ENCODE measurements around the gene ZBTB16.

The ZBTB16 gene

GRCh38 chr11:114167771-114168448, 108.4 kb downstream of the ZBTB16 start:
- Histone ChIP-seq H3K4me1 (ENCODE audit: insufficient read depth, low read length) (peaks cover 99% of the 10 kb centered on the region), H3K36me3 (ENCODE audit: insufficient read depth, low read length) (no peaks in the 10 kb centered on the region), H3K27me3 (ENCODE audit: control insufficient read depth in 1 of 2, insufficient read depth in 2 of 2, low read length in 2 of 2) (no peaks in the 10 kb centered on the region), H3K9me3 (ENCODE audit: low read length) (no peaks in the 10 kb centered on the region), H3K27ac (ENCODE audit: low read depth, low read length) (peak overlapping the region; percentile 98), H3K4me3 (ENCODE audit: low read depth in 1 of 2, low read length in 2 of 2) (peak overlapping the region in 1 of 2 donors; percentile 21), H3K9ac (ENCODE audit: low read length) (peak overlapping the region; percentile 74)

GRCh38 chr11:114168691-114169090, 109.2 kb downstream of the ZBTB16 start:
- H3K4me1 ChIP-seq (ENCODE audit: insufficient read depth, low read length) = peaks cover 100% of the 10 kb centered on the region
- peak overlapping the region; percentile 98 for H3K27ac ChIP-seq (ENCODE audit: low read depth, low read length)
- no peaks in the 10 kb centered on the region for H3K36me3 ChIP-seq (ENCODE audit: insufficient read depth, low read length)
- H3K27me3 ChIP-seq (ENCODE audit: control insufficient read depth in 1 of 2, insufficient read depth in 2 of 2, low read length in 2 of 2) = no peaks in the 10 kb centered on the region
- no peaks in the 10 kb centered on the region for H3K9me3 ChIP-seq (ENCODE audit: low read length)
- H3K9ac ChIP-seq (ENCODE audit: low read length) = peak overlapping the region; percentile 20
- peak overlapping the region in 1 of 2 donors; percentile 21 for H3K4me3 ChIP-seq (ENCODE audit: low read depth in 1 of 2, low read length in 2 of 2)

GRCh38 chr11:114169321-114169749, 109.8 kb downstream of the ZBTB16 start:
- no peaks in the 10 kb centered on the region for H3K9me3 ChIP-seq (ENCODE audit: low read length)
- H3K27me3 ChIP-seq (ENCODE audit: control insufficient read depth in 1 of 2, insufficient read depth in 2 of 2, low read length in 2 of 2) = no peaks in the 10 kb centered on the region
- H3K4me3 ChIP-seq (ENCODE audit: low read depth in 1 of 2, low read length in 2 of 2) = no peak overlapping the region
- peaks cover 100% of the 10 kb centered on the region for H3K4me1 ChIP-seq (ENCODE audit: insufficient read depth, low read length)
- H3K27ac ChIP-seq (ENCODE audit: low read depth, low read length) = peak overlapping the region; percentile 98
- H3K36me3 ChIP-seq (ENCODE audit: insufficient read depth, low read length) = no peaks in the 10 kb centered on the region
- H3K9ac ChIP-seq (ENCODE audit: low read length) = no peak overlapping the region

- peaks cover 100% of the 10 kb centered on the region for H3K4me1 ChIP-seq (ENCODE audit: insufficient read depth, low read length)
- no peak overlapping the region for H3K9ac ChIP-seq (ENCODE audit: low read length)
- no peaks in the 10 kb centered on the region for H3K9me3 ChIP-seq (ENCODE audit: low read length)
- no peaks in the 10 kb centered on the region for H3K36me3 ChIP-seq (ENCODE audit: insufficient read depth, low read length)
- H3K4me3 ChIP-seq (ENCODE audit: low read depth in 1 of 2, low read length in 2 of 2) = no peak overlapping the region
- H3K27me3 ChIP-seq (ENCODE audit: control insufficient read depth in 1 of 2, insufficient read depth in 2 of 2, low read length in 2 of 2) = no peaks in the 10 kb centered on the region
- peak overlapping the region; percentile 59 for H3K27ac ChIP-seq (ENCODE audit: low read depth, low read length)
Observed at GRCh38 chr11:114169821-114170220, 110.3 kb downstream of the ZBTB16 start.

GRCh38 chr11:114170226-114170625, 110.7 kb downstream of the ZBTB16 start:
- H3K4me1 ChIP-seq (ENCODE audit: insufficient read depth, low read length) = peaks cover 100% of the 10 kb centered on the region
- no peak overlapping the region for H3K4me3 ChIP-seq (ENCODE audit: low read depth in 1 of 2, low read length in 2 of 2)
- no peaks in the 10 kb centered on the region for H3K27me3 ChIP-seq (ENCODE audit: control insufficient read depth in 1 of 2, insufficient read depth in 2 of 2, low read length in 2 of 2)
- H3K9me3 ChIP-seq (ENCODE audit: low read length) = no peaks in the 10 kb centered on the region
- no peaks in the 10 kb centered on the region for H3K36me3 ChIP-seq (ENCODE audit: insufficient read depth, low read length)
- H3K27ac ChIP-seq (ENCODE audit: low read depth, low read length) = peak overlapping the region; percentile 59
- no peak overlapping the region for H3K9ac ChIP-seq (ENCODE audit: low read length)

GRCh38 chr11:114171257-114172054, 111.9 kb downstream of the ZBTB16 start:
- Histone ChIP-seq H3K9ac (ENCODE audit: low read length) (peak overlapping the region; percentile 8), H3K9me3 (ENCODE audit: low read length) (no peaks in the 10 kb centered on the region), H3K36me3 (ENCODE audit: insufficient read depth, low read length) (no peaks in the 10 kb centered on the region), H3K4me1 (ENCODE audit: insufficient read depth, low read length) (peaks cover 99% of the 10 kb centered on the region), H3K4me3 (ENCODE audit: low read depth in 1 of 2, low read length in 2 of 2) (no peak overlapping the region), H3K27me3 (ENCODE audit: control insufficient read depth in 1 of 2, insufficient read depth in 2 of 2, low read length in 2 of 2) (no peaks in the 10 kb centered on the region), H3K27ac (ENCODE audit: low read depth, low read length) (peak overlapping the region; percentile 85)

GRCh38 chr11:114172055-114172861, 112.7 kb downstream of the ZBTB16 start:
- Histone ChIP-seq H3K4me1 (ENCODE audit: insufficient read depth, low read length) (peaks cover 99% of the 10 kb centered on the region), H3K9me3 (ENCODE audit: low read length) (no peaks in the 10 kb centered on the region), H3K27me3 (ENCODE audit: control insufficient read depth in 1 of 2, insufficient read depth in 2 of 2, low read length in 2 of 2) (no peaks in the 10 kb centered on the region), H3K36me3 (ENCODE audit: insufficient read depth, low read length) (no peaks in the 10 kb centered on the region), H3K4me3 (ENCODE audit: low read depth in 1 of 2, low read length in 2 of 2) (no peak overlapping the region), H3K27ac (ENCODE audit: low read depth, low read length) (peak overlapping the region; percentile 59), H3K9ac (ENCODE audit: low read length) (peak overlapping the region; percentile 6)

GRCh38 chr11:114172871-114173444, 113.4 kb downstream of the ZBTB16 start:
- peak overlapping the region; percentile 59 for H3K27ac ChIP-seq (ENCODE audit: low read depth, low read length)
- no peaks in the 10 kb centered on the region for H3K36me3 ChIP-seq (ENCODE audit: insufficient read depth, low read length)
- H3K27me3 ChIP-seq (ENCODE audit: control insufficient read depth in 1 of 2, insufficient read depth in 2 of 2, low read length in 2 of 2) = no peaks in the 10 kb centered on the region
- H3K9me3 ChIP-seq (ENCODE audit: low read length) = no peaks in the 10 kb centered on the region
- peaks cover 99% of the 10 kb centered on the region for H3K4me1 ChIP-seq (ENCODE audit: insufficient read depth, low read length)
- H3K9ac ChIP-seq (ENCODE audit: low read length) = peak overlapping the region; percentile 6
- H3K4me3 ChIP-seq (ENCODE audit: low read depth in 1 of 2, low read length in 2 of 2) = no peak overlapping the region

GRCh38 chr11:114173843-114174242, 114.3 kb downstream of the ZBTB16 start:
- no peak overlapping the region for H3K9ac ChIP-seq (ENCODE audit: low read length)
- no peaks in the 10 kb centered on the region for H3K36me3 ChIP-seq (ENCODE audit: insufficient read depth, low read length)
- H3K4me3 ChIP-seq (ENCODE audit: low read depth in 1 of 2, low read length in 2 of 2) = no peak overlapping the region
- peaks cover 99% of the 10 kb centered on the region for H3K4me1 ChIP-seq (ENCODE audit: insufficient read depth, low read length)
- H3K27ac ChIP-seq (ENCODE audit: low read depth, low read length) = peak overlapping the region; percentile 59
- no peaks in the 10 kb centered on the region for H3K27me3 ChIP-seq (ENCODE audit: control insufficient read depth in 1 of 2, insufficient read depth in 2 of 2, low read length in 2 of 2)
- no peaks in the 10 kb centered on the region for H3K9me3 ChIP-seq (ENCODE audit: low read length)

GRCh38 chr11:114174712-114175495, 115.4 kb downstream of the ZBTB16 start:
- Histone ChIP-seq H3K9ac (ENCODE audit: low read length) (peak overlapping the region; percentile 11), H3K4me3 (ENCODE audit: low read depth in 1 of 2, low read length in 2 of 2) (no peak overlapping the region), H3K27me3 (ENCODE audit: control insufficient read depth in 1 of 2, insufficient read depth in 2 of 2, low read length in 2 of 2) (no peaks in the 10 kb centered on the region), H3K36me3 (ENCODE audit: insufficient read depth, low read length) (no peaks in the 10 kb centered on the region), H3K9me3 (ENCODE audit: low read length) (no peaks in the 10 kb centered on the region), H3K27ac (ENCODE audit: low read depth, low read length) (peak overlapping the region; percentile 59), H3K4me1 (ENCODE audit: insufficient read depth, low read length) (peaks cover 98% of the 10 kb centered on the region)
